Measurements from ENCODE around the gene SLC12A8. TPM values are rescaled to one million over a fixed set of nuclear protein-coding genes. Genes with fewer than 3 reads are reported as not detected.

Gene SLC12A8
- total and polyA plus RNA-seq, 2 experiments from 2014 or later: 3.4 to 7.8 TPM

GRCh38 chr3:125234831-125235230, 22.3 kb upstream of the SLC12A8 start:
- no peak overlapping the region for H2AFZ ChIP-seq
- H3K27me3 ChIP-seq (replicated peaks; ENCODE audit: insufficient read depth): no peaks in the 10 kb centered on the region
- no peak for DNase-seq
- H3F3A ChIP-seq (ENCODE audit: insufficient read depth): peaks cover 35% of the 10 kb centered on the region
- no peak for TF ChIP-seq EZH2 (IDR thresholded peaks at IDR 0.05; ENCODE audit: insufficient read depth, poor library complexity, severe bottlenecking)
- no peak for TF ChIP-seq EZH2phosphoT487 (IDR thresholded peaks at IDR 0.05; ENCODE audit: insufficient read depth, low read depth)
- H3K27ac ChIP-seq: no peak overlapping the region
- no peaks in the 10 kb centered on the region for H3K9me2 ChIP-seq (ENCODE audit: insufficient read depth)
- H3K79me2 ChIP-seq (ENCODE audit: insufficient read depth): peaks cover 18% of the 10 kb centered on the region
- in situ Hi-C loops (cut with MboI): no loop called here
- 95 to 100% methylated on average over 1 of the region's 1 CpG for WGBS, 2 experiments (ENCODE audit: low coverage in 1 of 2, low lambda C conversion rate in 2 of 2, missing lambda C conversion rate in 2 of 2)
- no peaks in the 10 kb centered on the region; the same call in 1 of the 2 replicates for H4K20me1 ChIP-seq (ENCODE audit: insufficient read depth)
- H3K9me3 ChIP-seq (ENCODE audit: low read depth): no peaks in the 10 kb centered on the region
- H3K4me2 ChIP-seq (ENCODE audit: unreplicated experiment): no peak overlapping the region
- no peak overlapping the region for H3K4me3 ChIP-seq
- peaks cover 15% of the 10 kb centered on the region for H3K36me3 ChIP-seq (ENCODE audit: low read depth)
- H3K4me1 ChIP-seq (ENCODE audit: insufficient read depth): peaks cover 26% of the 10 kb centered on the region
- no peak overlapping the region for H3K9ac ChIP-seq

- 95 to 96% methylated on average over 3 of the region's 3 CpGs for WGBS, 2 experiments (ENCODE audit: low coverage in 1 of 2, low lambda C conversion rate in 2 of 2, missing lambda C conversion rate in 2 of 2)
- Histone ChIP-seq H3K9me2 (ENCODE audit: insufficient read depth) (no peaks in the 10 kb centered on the region), H3K9ac (no peak overlapping the region), H3K27me3 (replicated peaks; ENCODE audit: insufficient read depth) (no peaks in the 10 kb centered on the region), H3K79me2 (ENCODE audit: insufficient read depth) (peaks cover 27% of the 10 kb centered on the region), H4K20me1 (ENCODE audit: insufficient read depth) (no peaks in the 10 kb centered on the region; the same call in 1 of the 2 replicates), H3K4me2 (ENCODE audit: unreplicated experiment) (peak overlapping the region; percentile 62), H3K27ac (peak overlapping the region; percentile 90), H3K4me1 (ENCODE audit: insufficient read depth) (peaks cover 26% of the 10 kb centered on the region), H3K9me3 (ENCODE audit: low read depth) (no peaks in the 10 kb centered on the region), H3K4me3 (no peak overlapping the region), H3K36me3 (ENCODE audit: low read depth) (peaks cover 21% of the 10 kb centered on the region), H2AFZ (no peak overlapping the region), H3F3A (ENCODE audit: insufficient read depth) (peaks cover 35% of the 10 kb centered on the region)
- no peak for TF ChIP-seq EZH2phosphoT487 (IDR thresholded peaks at IDR 0.05; ENCODE audit: insufficient read depth, low read depth)
- TF ChIP-seq EZH2 (IDR thresholded peaks at IDR 0.05; ENCODE audit: insufficient read depth, poor library complexity, severe bottlenecking): no peak
- DNase-seq: no peak
- in situ Hi-C loops (cut with MboI): no loop called here
Measured at GRCh38 chr3:125232401-125232800, 19.9 kb upstream of the SLC12A8 start.

- peak; percentile 81 for DNase-seq
- H3K9ac ChIP-seq: peak overlapping the region; percentile 68
- H2AFZ ChIP-seq: no peak overlapping the region
- peaks cover 24% of the 10 kb centered on the region for H3K36me3 ChIP-seq (ENCODE audit: low read depth)
- H3K4me1 ChIP-seq (ENCODE audit: insufficient read depth): peaks cover 26% of the 10 kb centered on the region
- H3K9me3 ChIP-seq (ENCODE audit: low read depth): no peaks in the 10 kb centered on the region
- H3K4me3 ChIP-seq: no peak overlapping the region
- no peaks in the 10 kb centered on the region for H3K9me2 ChIP-seq (ENCODE audit: insufficient read depth)
- TF ChIP-seq EZH2phosphoT487 (IDR thresholded peaks at IDR 0.05; ENCODE audit: insufficient read depth, low read depth) (no peak), EZH2 (IDR thresholded peaks at IDR 0.05; ENCODE audit: insufficient read depth, poor library complexity, severe bottlenecking) (no peak)
- in situ Hi-C loops (cut with MboI): no loop called here
- H4K20me1 ChIP-seq (ENCODE audit: insufficient read depth): no peaks in the 10 kb centered on the region; the same call in 1 of the 2 replicates
- 29 to 30% methylated on average over 3 of the region's 3 CpGs for WGBS, 2 experiments (ENCODE audit: low coverage in 1 of 2, low lambda C conversion rate in 2 of 2, missing lambda C conversion rate in 2 of 2)
- peak overlapping the region; percentile 62 for H3K4me2 ChIP-seq (ENCODE audit: unreplicated experiment)
- H3K27ac ChIP-seq: peak overlapping the region; percentile 90
- H3F3A ChIP-seq (ENCODE audit: insufficient read depth): peaks cover 33% of the 10 kb centered on the region
- peaks cover 27% of the 10 kb centered on the region for H3K79me2 ChIP-seq (ENCODE audit: insufficient read depth)
- no peaks in the 10 kb centered on the region for H3K27me3 ChIP-seq (replicated peaks; ENCODE audit: insufficient read depth)
Measured at GRCh38 chr3:125231895-125232294, 19.3 kb upstream of the SLC12A8 start.

GRCh38 chr3:125229707-125230106, 17.2 kb upstream of the SLC12A8 start:
- H2AFZ ChIP-seq: no peak overlapping the region
- H3K27me3 ChIP-seq (replicated peaks; ENCODE audit: insufficient read depth): no peaks in the 10 kb centered on the region
- WGBS, 2 experiments (ENCODE audit: low coverage in 1 of 2, low lambda C conversion rate in 2 of 2, missing lambda C conversion rate in 2 of 2): 100% methylated on average over 1 of the region's 1 CpG
- H3K27ac ChIP-seq: no peak overlapping the region
- no peak overlapping the region for H3K9ac ChIP-seq
- H3F3A ChIP-seq (ENCODE audit: insufficient read depth): peaks cover 32% of the 10 kb centered on the region
- no peak for DNase-seq
- in situ Hi-C loops (cut with MboI): no loop called here
- no peak overlapping the region for H3K4me2 ChIP-seq (ENCODE audit: unreplicated experiment)
- H3K36me3 ChIP-seq (ENCODE audit: low read depth): peaks cover 24% of the 10 kb centered on the region
- H3K4me3 ChIP-seq: no peak overlapping the region
- peaks cover 20% of the 10 kb centered on the region for H3K4me1 ChIP-seq (ENCODE audit: insufficient read depth)
- no peaks in the 10 kb centered on the region for H3K9me3 ChIP-seq (ENCODE audit: low read depth)
- H3K9me2 ChIP-seq (ENCODE audit: insufficient read depth): no peaks in the 10 kb centered on the region
- H3K79me2 ChIP-seq (ENCODE audit: insufficient read depth): peaks cover 27% of the 10 kb centered on the region
- no peak for TF ChIP-seq EZH2phosphoT487 (IDR thresholded peaks at IDR 0.05; ENCODE audit: insufficient read depth, low read depth)
- no peak for TF ChIP-seq EZH2 (IDR thresholded peaks at IDR 0.05; ENCODE audit: insufficient read depth, poor library complexity, severe bottlenecking)
- no peaks in the 10 kb centered on the region; the same call in 1 of the 2 replicates for H4K20me1 ChIP-seq (ENCODE audit: insufficient read depth)

GRCh38 chr3:125229168-125229567, 16.6 kb upstream of the SLC12A8 start:
- no peak for TF ChIP-seq EZH2phosphoT487 (IDR thresholded peaks at IDR 0.05; ENCODE audit: insufficient read depth, low read depth)
- TF ChIP-seq EZH2 (IDR thresholded peaks at IDR 0.05; ENCODE audit: insufficient read depth, poor library complexity, severe bottlenecking): no peak
- peaks cover 20% of the 10 kb centered on the region for H3K4me1 ChIP-seq (ENCODE audit: insufficient read depth)
- no peaks in the 10 kb centered on the region for H3K9me3 ChIP-seq (ENCODE audit: low read depth)
- H2AFZ ChIP-seq: no peak overlapping the region
- H3F3A ChIP-seq (ENCODE audit: insufficient read depth): peaks cover 34% of the 10 kb centered on the region
- H3K27me3 ChIP-seq (replicated peaks; ENCODE audit: insufficient read depth): no peaks in the 10 kb centered on the region
- in situ Hi-C loops (cut with MboI): no loop called here
- no peaks in the 10 kb centered on the region; the same call in 1 of the 2 replicates for H4K20me1 ChIP-seq (ENCODE audit: insufficient read depth)
- peaks cover 24% of the 10 kb centered on the region for H3K36me3 ChIP-seq (ENCODE audit: low read depth)
- H3K79me2 ChIP-seq (ENCODE audit: insufficient read depth): peaks cover 27% of the 10 kb centered on the region
- no peak for DNase-seq
- H3K27ac ChIP-seq: no peak overlapping the region
- no peak overlapping the region for H3K4me3 ChIP-seq
- no peak overlapping the region for H3K9ac ChIP-seq
- no peaks in the 10 kb centered on the region for H3K9me2 ChIP-seq (ENCODE audit: insufficient read depth)
- H3K4me2 ChIP-seq (ENCODE audit: unreplicated experiment): no peak overlapping the region
- 81 to 85% methylated on average over 7 of the region's 7 CpGs for WGBS, 2 experiments (ENCODE audit: low coverage in 1 of 2, low lambda C conversion rate in 2 of 2, missing lambda C conversion rate in 2 of 2)

All from GM23248 (cell line).